GM18861 (cell line): ENCODE data around the gene ESYT2.
"Not testable (repeated sequence)": the region's sequence is repeated elsewhere in the genome, so short reads cannot be mapped to it uniquely, and the experiment has no call there.

ENCODE experiments used
- ATAC-seq: cut with Tn5 transposase; IDR thresholded peaks from one replicate; pipeline ENCODE4 v1.9.1; 2021; ENCODE audit not compliant: unreplicated experiment

The ESYT2 gene

DNA sequence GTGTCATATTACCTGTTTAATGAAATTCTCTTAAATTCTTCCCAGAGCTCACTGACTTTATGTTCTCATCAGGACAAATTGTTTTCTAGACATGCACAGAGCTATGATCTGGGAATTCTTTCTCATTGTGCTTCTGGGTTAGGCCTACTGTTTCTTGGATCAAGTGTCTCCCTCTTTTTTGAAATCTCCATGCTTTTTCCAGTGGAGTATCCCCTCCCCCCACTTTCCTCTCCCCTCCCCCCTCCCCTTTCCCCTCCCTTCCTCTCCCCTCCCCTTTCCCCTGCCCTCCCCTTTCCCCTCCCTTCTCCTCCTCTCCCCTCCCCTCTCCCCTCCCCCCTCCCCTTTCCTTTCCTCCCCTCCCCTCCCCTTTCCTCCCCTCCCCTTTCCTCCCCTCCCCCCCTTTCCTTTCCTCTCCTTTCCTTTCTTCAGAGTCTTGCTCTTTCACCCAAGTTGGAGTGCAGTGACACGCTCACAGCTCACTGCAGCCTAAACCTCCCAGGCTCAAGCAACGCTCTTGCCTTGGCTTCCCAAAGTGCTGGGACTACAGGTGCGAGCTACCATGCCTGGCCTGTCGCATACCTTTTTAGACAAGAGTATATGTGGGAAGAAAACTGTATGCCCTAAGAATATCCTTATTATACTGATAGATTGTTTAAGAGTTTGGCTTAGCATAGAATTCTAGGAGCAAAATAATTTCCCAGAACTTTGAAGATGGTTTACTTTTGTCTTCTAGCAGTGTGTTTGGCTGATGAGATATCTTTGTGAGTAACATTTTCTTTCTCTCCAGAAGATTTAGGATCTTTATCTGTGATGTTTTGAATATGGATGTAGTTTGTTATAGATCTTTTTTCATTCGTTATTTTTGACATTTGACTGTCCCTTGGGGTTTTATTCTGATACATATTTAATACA is 29.5 kb upstream of the ESYT2 start:
- no peak for ATAC-seq

- no peak for ATAC-seq
Measured at GRCh38 chr7:158856883-158857668, 27.8 kb upstream of the ESYT2 start.

DNA sequence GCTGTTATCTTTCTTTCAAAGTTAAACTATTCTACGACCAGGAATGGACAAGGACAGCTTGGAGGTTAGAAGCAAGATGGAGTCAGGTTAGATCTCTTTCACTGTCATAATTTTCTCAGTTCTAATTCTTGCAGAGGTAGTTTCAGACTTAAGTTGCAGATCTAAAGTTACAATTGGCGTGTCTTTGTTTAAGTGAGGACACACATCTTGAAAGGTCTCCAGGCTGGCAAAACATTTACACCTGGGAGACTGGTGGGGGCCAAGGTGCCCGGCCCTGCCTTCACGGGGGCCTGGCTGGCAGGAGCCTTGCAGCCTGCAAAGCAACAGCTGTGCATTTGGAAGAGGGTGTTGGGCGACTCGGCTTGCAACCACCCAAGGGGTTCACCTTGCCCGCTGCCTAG is 25.4 kb upstream of the ESYT2 start:
- no peak for ATAC-seq

DNA sequence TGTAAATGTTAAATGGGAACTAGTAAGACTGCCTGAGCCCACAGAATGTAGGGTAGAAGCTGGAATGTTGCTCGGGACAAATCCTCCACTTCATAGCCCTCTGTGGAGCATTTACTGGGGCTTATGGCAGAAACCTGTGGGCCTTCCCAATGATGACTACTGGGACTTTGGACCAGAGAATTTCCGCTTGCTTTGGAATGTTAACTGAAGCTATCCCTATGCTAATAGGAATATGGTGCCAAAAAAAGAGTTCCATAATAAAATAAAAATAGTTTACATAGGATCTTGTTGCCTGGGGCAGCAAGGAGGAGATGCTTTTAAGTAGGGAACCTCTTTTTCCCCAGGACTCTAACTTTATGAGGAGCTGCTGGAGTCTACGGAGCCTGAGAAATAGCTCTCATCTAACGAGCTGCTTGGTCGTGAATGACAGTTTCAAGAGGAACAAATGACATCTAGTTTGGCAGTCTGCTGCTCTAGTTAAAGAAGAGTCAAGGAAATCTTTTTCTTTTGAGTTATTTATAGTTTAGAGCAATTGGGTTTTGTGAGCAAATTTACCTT is 21.3 kb upstream of the ESYT2 start:
- ATAC-seq = no peak

- ATAC-seq = no peak
Measured at GRCh38 chr7:158849768-158850544, 20.6 kb upstream of the ESYT2 start.

GRCh38 chr7:158849442-158849767 is 20.1 kb upstream of the ESYT2 start:
- no peak for ATAC-seq

- ATAC-seq = no peak
Measured at GRCh38 chr7:158847451-158847866, 18.1 kb upstream of the ESYT2 start.

DNA sequence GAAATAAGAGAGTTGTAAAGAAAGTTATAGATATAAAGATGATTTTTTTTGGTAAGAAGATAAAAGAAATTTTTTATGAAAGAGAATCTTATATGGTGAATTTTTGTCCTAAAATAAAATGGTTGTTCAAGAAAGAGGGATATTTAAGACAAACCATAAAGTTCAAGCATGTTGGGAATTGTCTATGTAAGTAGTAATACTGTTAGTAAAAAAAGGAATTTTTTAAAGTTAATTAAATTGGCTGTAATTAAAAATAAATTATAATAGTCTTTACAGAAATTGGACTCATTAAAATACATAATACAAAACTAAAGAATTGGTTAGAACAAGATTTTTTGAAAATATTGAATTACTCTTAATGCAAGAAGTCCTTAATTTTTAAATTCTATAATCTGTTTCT is 17.0 kb upstream of the ESYT2 start:
- ATAC-seq = no peak

- no peak for ATAC-seq
Measured at GRCh38 chr7:158843771-158844170, 14.5 kb upstream of the ESYT2 start.

GRCh38 chr7:158842486-158842885 is 13.2 kb upstream of the ESYT2 start:
- ATAC-seq = no peak

DNA sequence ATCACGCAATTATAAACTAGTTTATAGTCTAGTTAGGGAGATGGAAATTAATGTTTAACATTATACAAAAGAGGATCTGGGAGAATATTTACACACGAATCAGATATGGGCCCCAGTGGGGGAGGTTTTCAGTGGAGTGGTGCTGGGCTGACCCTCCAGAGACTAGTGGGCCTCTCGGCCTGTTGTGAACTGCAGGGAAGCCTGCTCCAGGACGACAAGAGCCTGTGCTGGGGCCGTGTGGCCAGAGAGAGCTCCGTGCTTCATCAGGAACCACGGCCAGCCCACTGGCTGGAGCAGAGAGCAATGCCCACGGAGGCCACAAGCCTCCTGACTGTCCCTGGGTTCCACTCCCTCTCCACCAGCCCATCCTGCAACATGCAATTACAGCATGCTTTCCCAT is 11.3 kb upstream of the ESYT2 start:
- no peak for ATAC-seq

DNA sequence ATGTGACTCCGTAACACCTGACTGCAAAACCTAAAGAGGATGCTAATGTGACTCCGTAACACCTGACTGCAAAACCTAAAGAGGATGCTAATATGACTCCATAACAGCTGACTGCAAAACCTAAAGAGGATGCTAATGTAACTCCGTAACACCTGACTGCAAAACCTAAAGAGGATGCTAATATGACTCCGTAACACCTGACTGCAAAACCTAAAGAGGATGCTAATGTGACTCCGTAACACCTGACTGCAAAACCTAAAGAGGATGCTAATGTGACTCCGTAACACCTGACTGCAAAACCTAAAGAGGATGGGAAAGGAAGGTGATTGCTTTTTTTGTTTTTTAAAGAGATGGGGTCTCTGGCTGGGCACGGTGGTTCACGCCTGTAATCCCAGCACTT is 9.9 kb upstream of the ESYT2 start:
- not testable (repeated sequence) for ATAC-seq

DNA sequence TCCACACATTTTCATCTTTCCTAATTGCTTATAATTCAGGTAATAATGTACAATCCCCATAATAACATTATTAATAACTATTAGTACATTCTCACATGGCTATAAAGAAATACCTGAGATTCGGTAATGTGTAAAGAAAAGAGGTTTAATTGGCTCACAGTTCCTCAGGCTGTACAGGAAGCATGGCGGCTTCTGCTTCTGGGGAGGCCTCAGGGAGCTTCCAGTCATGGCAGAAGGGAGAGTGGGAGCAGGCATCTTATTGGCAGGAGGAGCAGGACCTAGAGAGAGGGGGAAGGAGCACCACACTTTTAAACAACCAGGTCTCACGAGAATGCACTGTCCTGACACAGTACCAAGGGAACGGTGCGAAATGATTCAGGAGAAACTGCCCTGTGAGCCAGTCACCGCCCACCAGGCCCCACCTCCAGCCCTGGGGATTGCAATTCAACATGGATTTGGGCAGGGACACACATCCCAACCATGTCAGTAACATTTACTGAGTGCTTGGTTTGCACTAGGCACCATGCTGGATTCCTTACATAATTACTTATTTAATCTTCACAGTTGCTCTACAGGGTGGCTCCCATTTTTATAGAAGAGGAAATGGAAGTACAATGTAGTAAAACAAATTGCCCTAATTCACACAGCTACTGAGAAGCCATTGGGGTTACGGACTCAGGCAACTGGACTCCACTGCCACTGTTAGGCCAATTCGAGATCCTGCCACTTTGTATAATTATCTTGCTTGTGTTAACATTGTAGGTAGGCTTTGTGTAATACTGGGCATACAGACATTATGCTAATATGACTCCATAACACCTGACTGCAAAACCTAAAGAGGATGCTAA is 8.7 kb upstream of the ESYT2 start:
- ATAC-seq = no peak

DNA sequence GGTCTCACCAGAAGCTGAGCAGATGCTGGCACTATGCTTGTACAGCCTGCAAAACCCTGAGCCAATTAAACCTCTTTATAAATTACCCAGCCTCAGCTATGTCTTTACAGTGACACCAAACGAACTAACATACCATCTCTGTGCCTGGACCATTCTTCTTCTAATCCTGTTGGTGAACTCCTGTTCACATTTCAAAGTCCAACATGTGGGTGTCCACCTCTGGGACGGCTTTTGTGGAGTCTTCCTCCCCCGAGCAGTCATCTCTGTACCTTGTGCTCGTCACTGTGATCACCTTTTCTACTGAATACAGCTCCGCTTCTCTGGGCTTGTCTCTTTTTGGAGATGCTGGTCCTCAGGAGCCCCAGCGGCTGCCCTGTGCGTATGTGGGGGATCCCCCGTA is 7.4 kb upstream of the ESYT2 start:
- no peak for ATAC-seq

DNA sequence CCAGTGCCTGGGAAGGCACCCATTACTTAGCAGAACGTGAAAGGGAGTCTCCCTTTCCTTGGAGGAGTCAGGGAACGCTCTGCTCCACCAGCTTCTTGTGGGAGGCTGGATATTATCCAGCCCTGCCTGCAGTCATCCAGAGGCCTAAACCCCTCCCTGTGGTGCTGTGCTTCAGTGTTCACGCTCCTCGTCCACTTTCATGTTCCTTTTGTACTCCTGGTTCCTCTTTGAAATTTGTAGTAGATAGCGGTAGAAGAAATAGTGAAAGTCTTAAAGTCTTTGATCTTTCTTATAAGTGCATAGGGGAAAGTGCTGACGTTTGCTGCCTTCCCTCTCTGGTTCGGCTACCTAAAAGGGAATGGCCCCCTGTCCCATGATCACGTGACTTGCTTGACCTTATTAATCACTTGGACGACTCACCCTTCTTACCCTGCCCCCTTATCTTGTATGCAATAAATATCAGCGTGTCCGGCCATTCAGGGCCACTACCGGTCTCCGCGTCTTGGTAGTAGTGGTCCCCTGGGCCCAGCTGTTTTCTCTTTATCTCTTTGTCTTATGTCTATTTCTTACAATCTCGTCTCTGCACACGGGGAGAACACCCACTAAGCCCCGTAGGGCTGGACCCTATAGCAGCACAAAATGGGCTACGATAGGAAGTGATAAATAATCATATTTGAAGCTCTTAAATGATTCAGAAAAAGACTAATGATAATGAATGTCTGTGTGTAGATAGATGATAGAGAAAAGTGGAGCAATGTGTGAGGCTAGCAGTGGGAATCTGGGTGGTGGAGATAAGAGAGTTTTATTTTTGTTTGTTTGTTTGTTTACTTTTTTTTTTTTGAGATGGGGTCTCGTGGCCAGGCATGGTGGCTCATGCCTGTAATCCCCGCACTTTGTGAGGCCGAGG is 5.8 kb upstream of the ESYT2 start:
- no peak for ATAC-seq

- ATAC-seq = no peak
Measured at GRCh38 chr7:158832994-158833393, 3.7 kb upstream of the ESYT2 start.

DNA sequence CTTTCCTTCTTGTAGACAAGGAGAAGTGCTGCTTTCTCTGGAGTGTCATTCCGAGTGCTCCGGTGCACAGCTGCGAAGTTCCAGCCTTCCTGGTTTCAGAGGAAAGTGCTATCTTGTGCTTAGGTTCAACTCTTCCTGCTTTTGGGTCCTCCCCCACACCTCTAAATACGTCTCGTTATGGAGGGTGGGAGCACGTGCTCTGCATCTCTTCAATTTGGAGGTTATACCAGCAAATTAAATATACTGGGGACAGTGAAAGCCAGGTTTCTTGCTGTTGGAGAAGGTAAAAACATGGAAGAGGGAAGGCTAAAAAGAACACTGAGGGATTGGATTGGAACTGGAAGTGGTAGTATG is 2.4 kb upstream of the ESYT2 start:
- ATAC-seq = no peak

GRCh38 chr7:158830211-158830723 is 958 bp upstream of the ESYT2 start:
- no peak for ATAC-seq

DNA sequence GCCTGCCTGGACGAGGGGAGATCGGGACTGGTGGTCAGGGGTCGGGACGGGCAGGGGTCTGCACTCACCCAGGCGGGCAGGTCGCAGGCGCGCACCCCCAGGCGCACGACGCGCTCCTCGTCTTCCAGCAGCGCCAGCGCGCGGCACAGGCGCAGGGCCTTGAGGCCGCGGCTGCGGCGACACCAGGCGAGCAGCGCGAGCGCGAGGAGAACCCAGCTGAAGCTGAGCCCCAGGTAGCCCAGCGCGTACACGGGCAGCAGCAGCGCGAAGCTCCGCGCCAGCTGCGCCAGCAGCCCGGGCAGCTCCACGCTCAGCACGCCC is 328 bp downstream of the ESYT2 start:
- peak; percentile 52 for ATAC-seq
